ENCODE measurements around the gene MET.

DNA sequence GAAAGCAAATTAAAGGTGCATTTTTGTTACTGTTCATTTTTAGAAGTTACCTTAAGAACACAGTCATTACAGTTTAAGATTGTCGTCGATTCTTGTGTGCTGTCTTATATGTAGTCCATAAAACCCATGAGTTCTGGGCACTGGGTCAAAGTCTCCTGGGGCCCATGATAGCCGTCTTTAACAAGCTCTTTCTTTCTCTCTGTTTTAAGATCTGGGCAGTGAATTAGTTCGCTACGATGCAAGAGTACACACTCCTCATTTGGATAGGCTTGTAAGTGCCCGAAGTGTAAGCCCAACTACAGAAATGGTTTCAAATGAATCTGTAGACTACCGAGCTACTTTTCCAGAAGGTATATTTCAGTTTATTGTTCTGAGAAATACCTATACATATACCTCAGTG lies 99.6 kb downstream of the MET start:
- TF ChIP-seq, protein P1, sequence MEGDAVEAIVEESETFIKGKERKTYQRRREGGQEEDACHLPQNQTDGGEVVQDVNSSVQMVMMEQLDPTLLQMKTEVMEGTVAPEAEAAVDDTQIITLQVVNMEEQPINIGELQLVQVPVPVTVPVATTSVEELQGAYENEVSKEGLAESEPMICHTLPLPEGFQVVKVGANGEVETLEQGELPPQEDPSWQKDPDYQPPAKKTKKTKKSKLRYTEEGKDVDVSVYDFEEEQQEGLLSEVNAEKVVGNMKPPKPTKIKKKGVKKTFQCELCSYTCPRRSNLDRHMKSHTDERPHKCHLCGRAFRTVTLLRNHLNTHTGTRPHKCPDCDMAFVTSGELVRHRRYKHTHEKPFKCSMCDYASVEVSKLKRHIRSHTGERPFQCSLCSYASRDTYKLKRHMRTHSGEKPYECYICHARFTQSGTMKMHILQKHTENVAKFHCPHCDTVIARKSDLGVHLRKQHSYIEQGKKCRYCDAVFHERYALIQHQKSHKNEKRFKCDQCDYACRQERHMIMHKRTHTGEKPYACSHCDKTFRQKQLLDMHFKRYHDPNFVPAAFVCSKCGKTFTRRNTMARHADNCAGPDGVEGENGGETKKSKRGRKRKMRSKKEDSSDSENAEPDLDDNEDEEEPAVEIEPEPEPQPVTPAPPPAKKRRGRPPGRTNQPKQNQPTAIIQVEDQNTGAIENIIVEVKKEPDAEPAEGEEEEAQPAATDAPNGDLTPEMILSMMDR (IDR thresholded peaks at IDR 0.05), result no peak
- TF ChIP-seq EP300 (IDR thresholded peaks at IDR 0.05) (no peak), POLR2AphosphoS5 (IDR thresholded peaks at IDR 0.05) (no peak)
